ENCODE results near the gene SPINK8.

DNA sequence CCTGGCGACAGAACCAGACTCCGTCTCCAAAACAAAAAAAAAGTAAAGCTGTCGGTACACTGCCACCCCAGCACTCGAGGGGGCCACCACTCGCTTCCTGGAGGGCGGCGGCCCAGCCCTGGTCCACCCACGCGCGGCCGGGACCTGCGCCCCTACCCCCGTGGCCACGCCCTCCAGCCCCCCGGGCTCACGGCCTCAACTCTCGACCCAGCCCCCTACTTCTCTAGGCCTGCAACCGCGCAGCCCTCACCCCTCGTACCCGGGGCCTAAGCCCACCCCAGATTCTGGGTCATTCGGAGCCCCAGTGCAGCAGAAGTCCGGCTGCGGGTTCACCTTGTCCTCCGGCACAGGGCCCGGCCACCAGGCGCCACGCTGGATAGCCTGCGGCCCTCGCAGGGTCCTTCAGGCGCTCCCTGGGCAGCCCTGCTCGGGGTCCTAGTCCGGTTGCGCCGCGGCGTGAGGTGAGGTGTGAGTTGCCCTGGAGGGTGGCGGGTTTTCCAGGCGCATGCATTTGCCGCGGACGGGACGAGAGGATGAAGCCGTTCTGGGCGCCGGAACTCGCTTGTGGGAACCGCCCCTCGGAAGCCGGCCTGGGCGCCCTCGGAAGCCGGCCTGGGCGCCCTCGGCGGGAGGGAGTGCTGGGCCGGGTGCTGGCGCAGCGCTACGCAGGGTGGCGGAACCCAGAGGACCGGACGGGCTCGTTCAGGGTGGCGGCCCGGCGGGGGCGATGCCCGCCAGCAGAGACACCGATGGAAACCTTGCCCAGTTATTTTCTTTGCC lies 32.3 kb downstream of the SPINK8 start, which contains the start of gene NME6:
- TF ChIP-seq, protein P1, sequence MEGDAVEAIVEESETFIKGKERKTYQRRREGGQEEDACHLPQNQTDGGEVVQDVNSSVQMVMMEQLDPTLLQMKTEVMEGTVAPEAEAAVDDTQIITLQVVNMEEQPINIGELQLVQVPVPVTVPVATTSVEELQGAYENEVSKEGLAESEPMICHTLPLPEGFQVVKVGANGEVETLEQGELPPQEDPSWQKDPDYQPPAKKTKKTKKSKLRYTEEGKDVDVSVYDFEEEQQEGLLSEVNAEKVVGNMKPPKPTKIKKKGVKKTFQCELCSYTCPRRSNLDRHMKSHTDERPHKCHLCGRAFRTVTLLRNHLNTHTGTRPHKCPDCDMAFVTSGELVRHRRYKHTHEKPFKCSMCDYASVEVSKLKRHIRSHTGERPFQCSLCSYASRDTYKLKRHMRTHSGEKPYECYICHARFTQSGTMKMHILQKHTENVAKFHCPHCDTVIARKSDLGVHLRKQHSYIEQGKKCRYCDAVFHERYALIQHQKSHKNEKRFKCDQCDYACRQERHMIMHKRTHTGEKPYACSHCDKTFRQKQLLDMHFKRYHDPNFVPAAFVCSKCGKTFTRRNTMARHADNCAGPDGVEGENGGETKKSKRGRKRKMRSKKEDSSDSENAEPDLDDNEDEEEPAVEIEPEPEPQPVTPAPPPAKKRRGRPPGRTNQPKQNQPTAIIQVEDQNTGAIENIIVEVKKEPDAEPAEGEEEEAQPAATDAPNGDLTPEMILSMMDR (IDR thresholded peaks at IDR 0.05): peak in 3 of 6 experiments; percentile 10 to 28 (median 14)
- TF ChIP-seq POLR2A (IDR thresholded peaks at IDR 0.05): peak; percentile 53 to 70
